ENCODE data around the gene DHRS3.

DNA sequence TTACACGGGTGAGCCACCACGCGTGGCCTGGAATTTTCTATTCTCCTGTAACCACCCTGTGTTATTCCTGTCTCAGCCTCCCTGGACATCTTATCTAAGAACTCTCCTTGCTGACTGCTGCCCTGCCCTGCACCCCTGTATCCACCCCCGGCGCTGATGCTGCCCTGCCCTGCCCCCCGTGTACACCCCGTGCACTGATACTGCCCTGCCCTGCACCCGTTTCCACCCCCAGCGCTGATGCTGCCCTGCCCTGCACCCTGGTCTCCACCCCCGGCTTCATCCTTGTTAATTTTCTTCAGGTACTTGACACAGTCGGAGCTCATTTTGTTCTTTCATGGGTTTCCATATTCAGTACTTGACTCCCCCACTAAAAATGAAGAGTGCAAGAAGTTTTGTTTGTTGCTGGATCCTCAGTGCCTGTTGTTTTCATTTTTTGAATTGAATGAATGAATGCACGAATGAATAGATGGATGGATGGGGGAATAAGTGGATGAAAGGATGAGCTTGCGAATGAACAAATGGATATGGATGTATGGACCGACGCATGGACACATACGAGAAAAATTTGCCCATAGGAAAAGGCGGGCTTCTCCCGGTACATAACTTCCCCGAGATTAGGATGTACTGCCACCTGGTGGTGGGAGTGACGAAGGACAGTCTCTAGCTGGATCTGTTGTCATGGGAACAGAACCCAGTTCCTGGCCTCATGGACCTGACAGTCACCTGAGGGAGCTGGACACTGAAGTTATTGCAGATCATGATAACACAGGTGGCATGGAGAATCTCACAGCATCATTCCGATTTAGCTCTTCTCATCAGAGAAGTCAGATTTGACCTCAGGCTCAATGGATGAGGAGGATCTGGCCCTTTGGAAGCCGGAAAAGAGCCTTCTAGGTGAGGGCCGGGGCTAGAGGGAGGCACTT lies 40.8 kb upstream of the DHRS3 start:
- TF ChIP-seq FOXP2 (optimal IDR thresholded peaks at IDR 0.05; ENCODE audit: borderline replicate concordance, extremely low read depth, extremely low read length, insufficient read depth), result no peak
- no peak for TF ChIP-seq SIN3A (IDR thresholded peaks at IDR 0.05; ENCODE audit: borderline replicate concordance, insufficient read depth, low read length)
- no peak for TF ChIP-seq POLR2AphosphoS5 (IDR thresholded peaks at IDR 0.05; ENCODE audit: low read depth, low read length)
- TF ChIP-seq TAF1 (IDR thresholded peaks at IDR 0.05; ENCODE audit: borderline replicate concordance, insufficient read depth, low read length), result no peak
- TF ChIP-seq, protein P1, sequence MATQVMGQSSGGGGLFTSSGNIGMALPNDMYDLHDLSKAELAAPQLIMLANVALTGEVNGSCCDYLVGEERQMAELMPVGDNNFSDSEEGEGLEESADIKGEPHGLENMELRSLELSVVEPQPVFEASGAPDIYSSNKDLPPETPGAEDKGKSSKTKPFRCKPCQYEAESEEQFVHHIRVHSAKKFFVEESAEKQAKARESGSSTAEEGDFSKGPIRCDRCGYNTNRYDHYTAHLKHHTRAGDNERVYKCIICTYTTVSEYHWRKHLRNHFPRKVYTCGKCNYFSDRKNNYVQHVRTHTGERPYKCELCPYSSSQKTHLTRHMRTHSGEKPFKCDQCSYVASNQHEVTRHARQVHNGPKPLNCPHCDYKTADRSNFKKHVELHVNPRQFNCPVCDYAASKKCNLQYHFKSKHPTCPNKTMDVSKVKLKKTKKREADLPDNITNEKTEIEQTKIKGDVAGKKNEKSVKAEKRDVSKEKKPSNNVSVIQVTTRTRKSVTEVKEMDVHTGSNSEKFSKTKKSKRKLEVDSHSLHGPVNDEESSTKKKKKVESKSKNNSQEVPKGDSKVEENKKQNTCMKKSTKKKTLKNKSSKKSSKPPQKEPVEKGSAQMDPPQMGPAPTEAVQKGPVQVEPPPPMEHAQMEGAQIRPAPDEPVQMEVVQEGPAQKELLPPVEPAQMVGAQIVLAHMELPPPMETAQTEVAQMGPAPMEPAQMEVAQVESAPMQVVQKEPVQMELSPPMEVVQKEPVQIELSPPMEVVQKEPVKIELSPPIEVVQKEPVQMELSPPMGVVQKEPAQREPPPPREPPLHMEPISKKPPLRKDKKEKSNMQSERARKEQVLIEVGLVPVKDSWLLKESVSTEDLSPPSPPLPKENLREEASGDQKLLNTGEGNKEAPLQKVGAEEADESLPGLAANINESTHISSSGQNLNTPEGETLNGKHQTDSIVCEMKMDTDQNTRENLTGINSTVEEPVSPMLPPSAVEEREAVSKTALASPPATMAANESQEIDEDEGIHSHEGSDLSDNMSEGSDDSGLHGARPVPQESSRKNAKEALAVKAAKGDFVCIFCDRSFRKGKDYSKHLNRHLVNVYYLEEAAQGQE (IDR thresholded peaks at IDR 0.05; ENCODE audit: insufficient read depth in 1 of 2, low read depth in 2 of 2, low read length in 2 of 2), result no peak
